Head of caudate nucleus (tissue), 42 donors: ENCODE results near the gene HSPB6.
A peak's percentile ranks its signal among the peaks of the same experiment; 100 is the strongest.
"Not testable (repeated sequence)": the region's sequence is repeated elsewhere in the genome, so short reads cannot be mapped to it uniquely, and the experiment has no call there.

Experiments used
- DNase-seq, 42 donors: peaks; one replicate each; pipeline versions ENCODE4 v3.0.0 to v3.0.0-alpha.2; 2020 to 2021; ENCODE audit warnings: mixed read lengths in 7 of 42
- intact Hi-C: fragments of 100-400 bp; cut with DNase I; formaldehyde crosslinking; loops from one replicate; pipeline ENCODE4 v1.15.0; 2022

Gene HSPB6

GRCh38 chr19:35773020-35773806, 16.4 kb upstream of the HSPB6 start:
- no peak for DNase-seq
- intact Hi-C loops: no loop called here

GRCh38 chr19:35772362-35772761, 15.5 kb upstream of the HSPB6 start:
- DNase-seq, intact Hi-C loops: not testable (repeated sequence)

GRCh38 chr19:35768082-35768421, 11.2 kb upstream of the HSPB6 start:
- intact Hi-C loops: no loop called here
- DNase-seq: no peak

GRCh38 chr19:35767288-35768081, 10.7 kb upstream of the HSPB6 start:
- intact Hi-C loops: no loop called here
- DNase-seq: no peak

GRCh38 chr19:35766571-35767104, 9.8 kb upstream of the HSPB6 start:
- intact Hi-C loops: no loop called here
- DNase-seq: no peak

GRCh38 chr19:35764432-35765315, 7.8 kb upstream of the HSPB6 start:
- intact Hi-C loops: no loop called here
- no peak for DNase-seq

GRCh38 chr19:35760711-35761349, 4.0 kb upstream of the HSPB6 start:
- intact Hi-C loops: no loop called here
- DNase-seq: no peak

GRCh38 chr19:35759697-35760096, 2.9 kb upstream of the HSPB6 start:
- intact Hi-C loops: no loop called here
- peak in 1 of 42 donors; percentile 11 for DNase-seq

- DNase-seq: peak; percentile 95 to 100 (median 99)
- intact Hi-C loops: no loop called here
Observed at GRCh38 chr19:35757749-35758608, 1.1 kb upstream of the HSPB6 start, which contains the start of gene PROSER3. Gene PROSER3 (plus strand): TSS chr19:35758176. CDS start chr19:35758216, 40 bp downstream.

- intact Hi-C loops: no loop called here
- peak in 21 of 42 donors; percentile 14 to 76 (median 49) for DNase-seq
Observed at GRCh38 chr19:35757231-35757748, 461 bp upstream of the HSPB6 start.

- intact Hi-C loops: no loop called here
- peak in 2 of 42 donors; percentile 16 to 19 for DNase-seq
Observed at GRCh38 chr19:35755550-35756376, 1.1 kb downstream of the HSPB6 start.

GRCh38 chr19:35755131-35755549, 1.7 kb downstream of the HSPB6 start:
- DNase-seq: no peak
- intact Hi-C loops: no loop called here

GRCh38 chr19:35754370-35755130, 2.3 kb downstream of the HSPB6 start:
- DNase-seq: no peak
- intact Hi-C loops: no loop called here

GRCh38 chr19:35753634-35754369, 3.0 kb downstream of the HSPB6 start:
- intact Hi-C loops: no loop called here
- DNase-seq: no peak

- intact Hi-C loops: no loop called here
- DNase-seq: no peak
Observed at GRCh38 chr19:35752746-35753350, 4.0 kb downstream of the HSPB6 start.
